Activated gamma-delta T cell treated with Interleukin-2 at 50 U/mL for 16 hours (primary cell): ENCODE data around the gene MCOLN2.

Experiments used
- DNase-seq: peaks from one replicate; pipeline ENCODE4 v3.0.0-alpha.2; 2020

Gene MCOLN2

GRCh38 chr1:84890566-84890965, 106.3 kb downstream of the MCOLN2 start:
- no peak for DNase-seq

- DNase-seq, result no peak
These were observed 107.5 kb downstream of the MCOLN2 start for GRCh38 chr1:84889437-84889836.

GRCh38 chr1:84888753-84889152, 108.2 kb downstream of the MCOLN2 start:
- DNase-seq, result peak; percentile 17

DNA sequence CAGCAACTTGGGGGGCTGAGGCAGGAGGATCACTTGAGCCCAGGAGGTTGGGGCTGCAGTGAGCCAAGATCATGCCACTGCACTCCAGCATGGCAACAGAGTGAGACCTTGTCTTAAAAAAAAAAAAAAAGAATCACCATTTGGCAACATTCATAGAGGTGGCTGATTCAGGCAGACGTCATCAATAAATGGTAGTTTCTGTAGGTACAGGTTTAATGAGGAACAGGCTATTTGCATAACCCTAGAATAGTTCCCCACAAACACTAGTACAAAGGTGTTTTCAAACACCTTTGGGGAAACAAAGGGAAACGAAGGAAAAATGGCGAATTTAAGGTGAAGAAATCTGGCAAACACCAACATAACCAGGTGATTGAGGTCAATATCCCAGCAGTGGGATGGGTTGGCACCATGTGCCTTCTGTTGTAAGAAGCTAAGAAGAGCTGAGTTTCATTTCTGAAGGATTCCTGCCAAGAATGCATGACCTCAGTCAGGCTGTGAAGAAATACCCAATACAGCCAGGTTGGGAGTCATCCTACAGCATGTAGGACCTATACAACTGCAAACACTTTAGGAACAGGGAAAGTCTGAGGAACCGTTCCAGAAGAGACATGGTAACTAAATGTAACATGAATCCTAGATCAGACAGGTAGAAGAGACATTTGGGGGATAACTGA, 109.5 kb downstream of the MCOLN2 start:
- no peak for DNase-seq

DNA sequence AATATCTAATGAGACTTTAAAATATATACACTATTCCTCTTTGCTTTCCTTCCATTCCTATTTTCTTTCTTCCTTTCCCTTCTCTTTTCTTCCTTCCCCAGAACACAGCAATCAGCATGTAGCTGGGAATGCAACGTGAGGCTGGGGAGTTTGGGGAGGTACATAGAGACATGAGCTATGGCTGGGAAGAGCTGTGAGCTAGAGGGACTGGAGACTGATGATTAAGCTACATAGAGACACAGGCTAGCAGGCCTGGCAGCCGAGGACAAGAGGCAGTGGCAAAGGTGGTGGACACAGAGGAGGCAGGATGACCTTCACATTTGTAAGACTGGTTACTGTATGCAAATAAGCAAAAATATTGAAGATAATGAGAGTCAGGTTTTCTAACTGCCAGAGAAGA, 111.4 kb downstream of the MCOLN2 start:
- no peak for DNase-seq

DNA sequence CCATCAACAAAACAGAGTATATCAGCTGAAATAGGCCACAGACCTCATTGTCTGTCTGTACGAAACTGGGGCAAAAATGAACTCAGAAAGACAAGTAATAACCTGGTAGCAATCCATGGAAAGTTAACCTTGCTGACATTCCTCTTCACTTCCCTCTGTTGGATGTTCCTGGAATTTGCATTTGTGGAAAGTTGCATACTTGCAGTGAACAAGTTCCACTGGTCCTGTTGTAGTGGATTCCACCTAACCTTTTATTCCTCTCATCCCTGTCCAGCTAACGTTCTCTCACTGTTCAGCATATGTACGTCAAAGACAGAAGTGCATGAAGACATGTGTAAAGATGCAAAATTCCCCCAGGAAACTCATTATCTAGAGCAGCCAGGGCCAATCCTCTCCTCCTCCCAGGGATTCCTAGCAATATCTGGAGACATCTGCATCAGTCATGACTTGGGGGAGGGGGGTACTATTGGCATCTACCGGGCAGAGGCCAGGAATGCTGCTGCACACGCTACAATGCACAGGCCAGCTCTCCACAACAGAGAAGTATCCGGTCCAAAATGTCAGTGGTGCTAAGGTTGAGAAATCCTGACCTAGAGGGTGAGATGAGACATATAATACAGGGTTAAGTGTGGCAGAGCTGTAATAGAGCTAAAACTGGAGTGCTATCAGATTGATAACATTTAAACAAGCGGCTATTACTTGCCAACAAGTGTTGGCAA, 112.1 kb downstream of the MCOLN2 start:
- no peak for DNase-seq

- DNase-seq, result no peak
These were observed 113.6 kb downstream of the MCOLN2 start for GRCh38 chr1:84883286-84883685.

DNA sequence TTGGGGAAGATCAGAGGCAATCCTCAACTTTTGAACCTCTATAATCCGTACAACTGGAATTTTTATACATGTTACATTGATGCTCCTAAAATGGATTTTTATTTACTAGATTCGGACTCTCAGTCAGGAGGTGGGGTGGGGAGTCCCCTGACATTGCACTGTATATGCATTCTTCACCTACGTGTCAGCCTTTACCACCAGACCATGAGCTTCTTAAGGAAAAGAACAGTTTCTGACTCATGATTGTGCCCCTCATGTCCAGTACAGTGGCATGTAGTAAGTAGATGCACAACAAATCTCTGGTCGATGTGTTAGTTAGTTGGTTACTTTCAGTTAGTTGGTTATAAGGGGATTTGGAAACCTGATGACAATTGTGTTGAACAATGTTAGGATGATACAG, 119.3 kb downstream of the MCOLN2 start:
- DNase-seq, result no peak

- DNase-seq, result peak; percentile 45
These were observed 120.6 kb downstream of the MCOLN2 start for GRCh38 chr1:84876353-84876752.
